Esophagus muscularis mucosa (tissue), 3 donors: ENCODE results near the gene ADGRA3.

Source experiments
- CTCF ChIP-seq, 3 experiments: fragments of 200-600 bp in 2 of 3; fragments of 450-650 bp in 1 of 3; sonication (generic) in 2 of 3; IDR thresholded peaks; one replicate each; pipeline ENCODE4 v1.5.1; 2017 to 2019; ENCODE audit warnings: antibody characterized with exemption in 3 of 3, mild to moderate bottlenecking in 2 of 3, moderate library complexity in 1 of 3
- POLR2A ChIP-seq: fragments of 450-650 bp; IDR thresholded peaks from one replicate; pipeline ENCODE4 v1.6.1; 2017; ENCODE audit warnings: antibody characterized with exemption, moderate library complexity, mild to moderate bottlenecking, low read depth
- POLR2AphosphoS5 ChIP-seq, 2 donors: sonication (generic); formaldehyde crosslinking; IDR thresholded peaks; one replicate each; pipeline ENCODE4 v1.6.1; 2017; ENCODE audit warnings: antibody characterized with exemption in 2 of 2

GRCh38 chr4:22486276-22486675 lies 29.6 kb downstream of the ADGRA3 start:
- TF ChIP-seq POLR2AphosphoS5 (IDR thresholded peaks at IDR 0.05), result no peak
- no peak for TF ChIP-seq CTCF (IDR thresholded peaks at IDR 0.05)
- TF ChIP-seq POLR2A, result no peak
